T-cell (primary cell): ENCODE measurements around the gene NMRK2. TPM values are rescaled to one million over a fixed set of nuclear protein-coding genes. Genes with fewer than 3 reads are reported as not detected.

ENCODE experiments used
- ATAC-seq, 4 experiments: fragments of 200-7000 bp in 3 of 4; fragments of 150-1000 bp in 1 of 4; cut with Tn5 transposase; replicated peaks in 1 of 4; 1 replicate in 3 of 4; 2 replicates in 1 of 4; pipeline ENCODE4 v1.10.0; 2021; ENCODE audit warnings: moderate library complexity in 3 of 4, mild to moderate bottlenecking in 2 of 4, moderate number of reproducible peaks in 1 of 4
- CTCF ChIA-PET, 2 donors: fragments of 300-600 bp; sonication (Branson Sonifier 250); formaldehyde crosslinking; loops; one replicate each; lab custom pipeline; 2022; ENCODE audit warnings: antibody characterized with exemption in 2 of 2; lab: Charles Lee
- POLR2A ChIA-PET, 2 donors: fragments of 300-600 bp; sonication (Branson Sonifier 250); formaldehyde crosslinking; loops; one replicate each; lab custom pipeline; 2022; ENCODE audit warnings: antibody characterized with exemption in 2 of 2; lab: Charles Lee
- DNase-seq, 35 experiments: peaks; one replicate each; pipeline versions ENCODE4 v3.0.0 to v3.0.0-alpha.2; 2013 to 2023
- H3K27ac ChIP-seq: one replicate; pipeline ENCODE4 v1.5.1; 2013; ENCODE audit warnings: low read length
- H3K27me3 ChIP-seq, 2 experiments: replicated peaks in 1 of 2; 1 replicate in 1 of 2; 2 replicates in 1 of 2; pipeline versions ENCODE4 v1.6.1 to v1.7.0; 2013; ENCODE audit warnings: low read length in 1 of 2, mixed read lengths in 1 of 2; ENCODE audit not compliant: control insufficient read depth in 2 of 2, insufficient read depth in 2 of 2; ENCODE audit errors: extremely low read depth in 1 of 2
- H3K36me3 ChIP-seq, 2 donors: 1 replicate in 1 of 2; 2 replicates in 1 of 2; pipeline versions ENCODE4 v1.6.1 to v1.7.0; 2013; ENCODE audit warnings: low read length in 1 of 2; ENCODE audit not compliant: control insufficient read depth in 2 of 2, insufficient read depth in 1 of 2; ENCODE audit errors: extremely low read depth in 1 of 2
- H3K4me1 ChIP-seq, 2 experiments: 1 replicate in 1 of 2; 2 replicates in 1 of 2; pipeline versions ENCODE4 v1.6.1 to v1.7.0; 2013; ENCODE audit warnings: low read length in 2 of 2, mixed read lengths in 1 of 2; ENCODE audit not compliant: insufficient read depth in 2 of 2, control insufficient read depth in 1 of 2; ENCODE audit errors: extremely low read depth in 1 of 2
- H3K4me3 ChIP-seq, 2 donors: 1 replicate in 1 of 2; 2 replicates in 1 of 2; pipeline versions ENCODE4 v1.5.1 to v1.7.0; 2013; ENCODE audit warnings: mild to moderate bottlenecking in 2 of 2, low read length in 1 of 2, moderate library complexity in 1 of 2; ENCODE audit not compliant: control insufficient read depth in 1 of 2; ENCODE audit errors: extremely low read depth in 1 of 2
- H3K9me3 ChIP-seq: 2 replicates; pipeline ENCODE4 v1.7.0; 2013
- H3K27ac Mint-ChIP-seq, 2 donors: one replicate each; pipeline ENCODE4 v1.8.0; 2020 to 2021; ENCODE audit warnings: mild to moderate bottlenecking in 2 of 2, mixed read lengths in 2 of 2
- H3K27me3 Mint-ChIP-seq, 2 donors: one replicate each; pipeline ENCODE4 v1.8.0; 2021 to 2022; ENCODE audit warnings: mixed read lengths in 2 of 2
- H3K36me3 Mint-ChIP-seq: one replicate; pipeline ENCODE4 v1.8.0; 2021; ENCODE audit warnings: mixed read lengths
- H3K4me1 Mint-ChIP-seq, 3 donors: one replicate each; pipeline ENCODE4 v1.8.0; 2020 to 2022; ENCODE audit warnings: mixed read lengths in 3 of 3, mild to moderate bottlenecking in 1 of 3
- H3K4me3 Mint-ChIP-seq, 3 donors: one replicate each; pipeline ENCODE4 v1.8.0; 2020 to 2022; ENCODE audit warnings: mild to moderate bottlenecking in 3 of 3, mixed read lengths in 3 of 3, moderate library complexity in 3 of 3
- H3K9me3 Mint-ChIP-seq, 3 donors: one replicate each; pipeline ENCODE4 v1.8.0; 2020 to 2022; ENCODE audit warnings: mixed read lengths in 3 of 3
- WGBS: methylation state at CpG from one replicate; pipeline ENCODE4 v1.1.5; 2013; ENCODE audit warnings: missing lambda C conversion rate; ENCODE audit not compliant: insufficient coverage; 5-methylcytosine and 5-hydroxymethylcytosine counted together
- total RNA-seq, 35 experiments: library from RNA in 6 of 35; stranded (reverse) in 6 of 35; fragments of 120-200 nt in 1 of 35; gene quantifications; one replicate each; pipeline versions ENCODE4 v1.2.1 to v1.2.4 and lab custom pipeline; 2013 to 2026

NMRK2 gene
- total RNA-seq, 5 donors from 2014 or later (not counting 1 experiment from before 2014, with no cell fraction given): not detected

GRCh38 chr19:3910105-3910504 is 22.8 kb upstream of the NMRK2 start:
- H3K36me3 ChIP-seq: no peaks in the 10 kb centered on the region
- H3K27ac ChIP-seq: no peak overlapping the region
- DNase-seq: no peak
- H3K9me3 ChIP-seq: no peaks in the 10 kb centered on the region
- Mint-ChIP-seq H3K4me3 (no peak overlapping the region), H3K27me3 (no peaks in the 10 kb centered on the region), H3K27ac (no peak overlapping the region), H3K36me3 (no peaks in the 10 kb centered on the region), H3K9me3 (peaks cover 0 to 3% (median 0%) of the 10 kb centered on the region in 3 donors), H3K4me1 (peaks cover 0 to 3% (median 0%) of the 10 kb centered on the region in 3 donors)
- no peak overlapping the region for H3K4me3 ChIP-seq
- CTCF ChIA-PET: no interaction called here
- POLR2A ChIA-PET: no interaction called here
- WGBS: 100% methylated on average over 1 of the region's 1 CpG
- no peak for ATAC-seq
- H3K4me1 ChIP-seq: no peaks in the 10 kb centered on the region
- peaks cover 0 to 19% of the 10 kb centered on the region in 2 experiments for H3K27me3 ChIP-seq

- DNase-seq (no peak), ATAC-seq (no peak)
- H3K4me1 ChIP-seq: no peaks in the 10 kb centered on the region
- no peak overlapping the region for H3K27ac ChIP-seq
- no peaks in the 10 kb centered on the region for H3K4me1 Mint-ChIP-seq
- peaks cover 0 to 3% (median 0%) of the 10 kb centered on the region in 3 donors for H3K9me3 Mint-ChIP-seq
- no peaks in the 10 kb centered on the region for H3K36me3 Mint-ChIP-seq
- no peak overlapping the region for H3K27ac Mint-ChIP-seq
- H3K4me3 Mint-ChIP-seq: no peak overlapping the region
- no peaks in the 10 kb centered on the region for H3K9me3 ChIP-seq
- peaks cover 8% of the 10 kb centered on the region in 2 donors for H3K27me3 Mint-ChIP-seq
- H3K27me3 ChIP-seq: peaks cover 0 to 18% of the 10 kb centered on the region in 2 experiments
- WGBS: no CpG with 5 or more reads among the region's 9 CpGs
- CTCF ChIA-PET: no interaction called here
- POLR2A ChIA-PET: no interaction called here
- H3K4me3 ChIP-seq: no peak overlapping the region
- no peaks in the 10 kb centered on the region for H3K36me3 ChIP-seq
Measured at GRCh38 chr19:3914199-3914598, 18.7 kb upstream of the NMRK2 start.

GRCh38 chr19:3916033-3916432 is 16.8 kb upstream of the NMRK2 start:
- Histone ChIP-seq H3K27me3 (peaks cover 0 to 24% of the 10 kb centered on the region in 2 experiments), H3K27ac (no peak overlapping the region), H3K4me3 (no peak overlapping the region), H3K9me3 (no peaks in the 10 kb centered on the region), H3K4me1 (no peaks in the 10 kb centered on the region), H3K36me3 (no peaks in the 10 kb centered on the region)
- ATAC-seq: no peak
- H3K9me3 Mint-ChIP-seq: peaks cover 0 to 3% (median 3%) of the 10 kb centered on the region in 3 donors
- H3K4me3 Mint-ChIP-seq: no peak overlapping the region
- no peaks in the 10 kb centered on the region for H3K36me3 Mint-ChIP-seq
- H3K27ac Mint-ChIP-seq: no peak overlapping the region
- POLR2A ChIA-PET: no interaction called here
- no peaks in the 10 kb centered on the region for H3K4me1 Mint-ChIP-seq
- CTCF ChIA-PET: no interaction called here
- no peak for DNase-seq
- whole genome bisulfite sequencing: 88% methylated on average over 3 of the region's 5 CpGs
- H3K27me3 Mint-ChIP-seq: peaks cover 8 to 11% of the 10 kb centered on the region in 2 donors

- peaks cover 0 to 22% of the 10 kb centered on the region in 2 experiments for H3K27me3 ChIP-seq
- H3K4me3 ChIP-seq: no peak overlapping the region
- no peaks in the 10 kb centered on the region for H3K9me3 ChIP-seq
- no peak overlapping the region for H3K27ac ChIP-seq
- Mint-ChIP-seq H3K4me1 (no peaks in the 10 kb centered on the region), H3K36me3 (no peaks in the 10 kb centered on the region), H3K9me3 (peaks cover 6 to 9% (median 9%) of the 10 kb centered on the region in 3 donors), H3K4me3 (no peak overlapping the region), H3K27ac (no peak overlapping the region), H3K27me3 (peaks cover 8 to 11% of the 10 kb centered on the region in 2 donors)
- no peaks in the 10 kb centered on the region for H3K4me1 ChIP-seq
- WGBS: 88% methylated on average over 5 of the region's 8 CpGs
- DNase-seq: no peak
- ChIA-PET POLR2A (no interaction called here), CTCF (no interaction called here)
- H3K36me3 ChIP-seq: no peaks in the 10 kb centered on the region
- no peak for ATAC-seq
Measured at GRCh38 chr19:3919793-3920192, 13.1 kb upstream of the NMRK2 start.

- Mint-ChIP-seq H3K27me3 (peaks cover 3 to 7% of the 10 kb centered on the region in 2 donors), H3K4me3 (no peak overlapping the region), H3K36me3 (no peaks in the 10 kb centered on the region), H3K27ac (no peak overlapping the region), H3K9me3 (peaks cover 8 to 9% (median 9%) of the 10 kb centered on the region in 3 donors), H3K4me1 (no peaks in the 10 kb centered on the region)
- Histone ChIP-seq H3K27me3 (peaks cover 0 to 18% of the 10 kb centered on the region in 2 experiments), H3K27ac (no peak overlapping the region), H3K9me3 (no peaks in the 10 kb centered on the region), H3K4me3 (no peak overlapping the region), H3K4me1 (no peaks in the 10 kb centered on the region), H3K36me3 (no peaks in the 10 kb centered on the region)
- ChIA-PET POLR2A (no interaction called here), CTCF (no interaction called here)
- DNase-seq: no peak
- no peak for ATAC-seq
Measured at GRCh38 chr19:3923096-3923758, 9.6 kb upstream of the NMRK2 start.

- Mint-ChIP-seq H3K4me3 (no peak overlapping the region), H3K27ac (no peak overlapping the region), H3K36me3 (no peaks in the 10 kb centered on the region), H3K9me3 (peaks cover 8 to 9% (median 9%) of the 10 kb centered on the region in 3 donors), H3K27me3 (peaks cover 3 to 4% of the 10 kb centered on the region in 2 donors), H3K4me1 (no peaks in the 10 kb centered on the region)
- Histone ChIP-seq H3K4me3 (no peak overlapping the region), H3K36me3 (no peaks in the 10 kb centered on the region), H3K9me3 (no peaks in the 10 kb centered on the region), H3K27me3 (peaks cover 0 to 18% of the 10 kb centered on the region in 2 experiments), H3K27ac (no peak overlapping the region), H3K4me1 (no peaks in the 10 kb centered on the region)
- ChIA-PET CTCF (no interaction called here), POLR2A (no interaction called here)
- ATAC-seq: no peak
- DNase-seq: no peak
- WGBS: 69% methylated on average over 1 of the region's 1 CpG
Measured at GRCh38 chr19:3923912-3924311, 9.0 kb upstream of the NMRK2 start.
